OCI-LY7 (cell line): ENCODE measurements around the gene OR2L8.

Experiments
- CTCF ChIP-seq: fragments of 200-600 bp; sonication (generic); conservative IDR thresholded peaks from 2 replicates; pipeline ENCODE4 v1.5.1; 2014; ENCODE audit warnings: mild to moderate bottlenecking, antibody characterized with exemption, low read length, moderate library complexity, mixed read lengths
- EZH2phosphoT487 ChIP-seq: fragments of 200-600 bp; sonication (generic); IDR thresholded peaks from 2 replicates; pipeline ENCODE4 v1.6.1; 2018; ENCODE audit warnings: low read depth, borderline replicate concordance, mild to moderate bottlenecking, mixed run types, antibody characterized with exemption, low read length, moderate library complexity, mixed read lengths

- no peak for TF ChIP-seq CTCF
- TF ChIP-seq EZH2phosphoT487 = no peak
Measured at GRCh38 chr1:247935781-247936180, 12.9 kb upstream of the OR2L8 start.
